GM18870 (cell line): ENCODE results near the gene GPR55.

ENCODE experiments used
- ATAC-seq: cut with Tn5 transposase; IDR thresholded peaks from one replicate; pipeline ENCODE4 v1.9.1; 2021; ENCODE audit warnings: moderate library complexity; ENCODE audit not compliant: unreplicated experiment

GPR55 gene

GRCh38 chr2:230951396-230951795 is 26.4 kb upstream of the GPR55 start:
- no peak for ATAC-seq

GRCh38 chr2:230950874-230951339 is 25.9 kb upstream of the GPR55 start:
- no peak for ATAC-seq

GRCh38 chr2:230949966-230950873 is 25.2 kb upstream of the GPR55 start:
- ATAC-seq, result peak; percentile 43

GRCh38 chr2:230947908-230948365 is 22.9 kb upstream of the GPR55 start:
- peak; percentile 29 for ATAC-seq

- no peak for ATAC-seq
Measured at GRCh38 chr2:230947235-230947576, 22.2 kb upstream of the GPR55 start.

GRCh38 chr2:230946429-230947234 is 21.6 kb upstream of the GPR55 start:
- no peak for ATAC-seq

GRCh38 chr2:230944757-230945372 is 19.8 kb upstream of the GPR55 start:
- no peak for ATAC-seq

- peak; percentile 45 for ATAC-seq
Measured at GRCh38 chr2:230944123-230944653, 19.1 kb upstream of the GPR55 start.

GRCh38 chr2:230942920-230943896 is 18.2 kb upstream of the GPR55 start:
- ATAC-seq, result peak; percentile 54

- ATAC-seq, result no peak
Measured at GRCh38 chr2:230942371-230942770, 17.3 kb upstream of the GPR55 start.

- ATAC-seq, result no peak
Measured at GRCh38 chr2:230941202-230942180, 16.4 kb upstream of the GPR55 start.

- ATAC-seq, result no peak
Measured at GRCh38 chr2:230940471-230940815, 15.4 kb upstream of the GPR55 start.

- ATAC-seq, result no peak
Measured at GRCh38 chr2:230939691-230940470, 14.8 kb upstream of the GPR55 start.

- ATAC-seq, result no peak
Measured at GRCh38 chr2:230939066-230939591, 14.1 kb upstream of the GPR55 start.

GRCh38 chr2:230938516-230939065 is 13.5 kb upstream of the GPR55 start:
- ATAC-seq, result no peak

GRCh38 chr2:230938098-230938497 is 13.1 kb upstream of the GPR55 start:
- no peak for ATAC-seq

- ATAC-seq, result no peak
Measured at GRCh38 chr2:230937362-230937761, 12.3 kb upstream of the GPR55 start.
